Bronchial epithelial cell (primary cell): Measurements from ENCODE around the gene AP1S3. TPM values are rescaled to one million over a fixed set of nuclear protein-coding genes. Genes with fewer than 3 reads are reported as not detected.

Experiments
- DNase-seq: peaks from one replicate; pipeline ENCODE4 v3.0.0-alpha.2; 2010; ENCODE audit warnings: low read depth
- FAIRE-seq: peaks from 2 replicates; lab custom pipeline; 2011; peaks lifted over from hg19 to GRCh38; lab: Jason Lieb, UNC
- H3K27me3 ChIP-seq: 2 replicates; pipeline ENCODE4 v1.5.1; 2011; ENCODE audit warnings: low read length; ENCODE audit not compliant: control insufficient read depth, insufficient read depth
- H3K36me3 ChIP-seq: 2 replicates; pipeline ENCODE4 v1.5.1; 2011; ENCODE audit warnings: low read length; ENCODE audit not compliant: control insufficient read depth, insufficient read depth
- H3K4me3 ChIP-seq: 2 replicates; pipeline ENCODE4 v1.5.1; 2011; ENCODE audit warnings: mild to moderate bottlenecking, low read depth, low read length, control low read depth
- total RNA-seq: library from RNA; depleted of rRNA; stranded (reverse); fragments of >200 nt; gene quantifications from 2 replicates; pipeline ENCODE4 v1.2.1, GENCODE V29; 2014
- TF ChIP-seq, protein P1 (sequence below): IDR thresholded peaks from 2 replicates; pipeline ENCODE4 v1.5.1; 2011; ENCODE audit warnings: mild to moderate bottlenecking, moderate library complexity, low read length, control low read depth, inconsistent platforms; ENCODE audit not compliant: insufficient read depth, severe bottlenecking

AP1S3 gene
- total RNA-seq, 1 donor from 2014 or later: 59.5 TPM

DNA sequence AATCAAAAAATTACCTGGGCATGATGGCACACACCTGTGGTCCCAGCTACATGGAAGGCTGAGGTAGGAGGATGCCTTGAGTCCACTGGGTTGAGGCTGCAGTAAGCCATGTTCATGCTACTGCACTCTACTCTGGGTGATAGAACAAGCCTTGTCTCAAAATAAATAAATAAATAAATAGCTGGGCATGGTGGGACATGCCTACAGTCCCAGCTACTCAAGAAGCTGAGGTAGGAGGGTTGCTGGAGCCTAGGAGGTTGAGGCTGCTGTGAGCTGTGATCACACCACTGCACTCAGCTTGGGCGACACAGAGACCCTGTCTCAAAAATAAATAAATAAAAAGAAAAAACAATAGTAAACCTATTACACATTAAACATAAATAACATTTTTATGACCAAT, 3.0 kb downstream of the AP1S3 start:
- TF ChIP-seq, protein P1, sequence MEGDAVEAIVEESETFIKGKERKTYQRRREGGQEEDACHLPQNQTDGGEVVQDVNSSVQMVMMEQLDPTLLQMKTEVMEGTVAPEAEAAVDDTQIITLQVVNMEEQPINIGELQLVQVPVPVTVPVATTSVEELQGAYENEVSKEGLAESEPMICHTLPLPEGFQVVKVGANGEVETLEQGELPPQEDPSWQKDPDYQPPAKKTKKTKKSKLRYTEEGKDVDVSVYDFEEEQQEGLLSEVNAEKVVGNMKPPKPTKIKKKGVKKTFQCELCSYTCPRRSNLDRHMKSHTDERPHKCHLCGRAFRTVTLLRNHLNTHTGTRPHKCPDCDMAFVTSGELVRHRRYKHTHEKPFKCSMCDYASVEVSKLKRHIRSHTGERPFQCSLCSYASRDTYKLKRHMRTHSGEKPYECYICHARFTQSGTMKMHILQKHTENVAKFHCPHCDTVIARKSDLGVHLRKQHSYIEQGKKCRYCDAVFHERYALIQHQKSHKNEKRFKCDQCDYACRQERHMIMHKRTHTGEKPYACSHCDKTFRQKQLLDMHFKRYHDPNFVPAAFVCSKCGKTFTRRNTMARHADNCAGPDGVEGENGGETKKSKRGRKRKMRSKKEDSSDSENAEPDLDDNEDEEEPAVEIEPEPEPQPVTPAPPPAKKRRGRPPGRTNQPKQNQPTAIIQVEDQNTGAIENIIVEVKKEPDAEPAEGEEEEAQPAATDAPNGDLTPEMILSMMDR: no peak
- Histone ChIP-seq H3K4me3 (no peak overlapping the region), H3K36me3 (peaks cover 2% of the 10 kb centered on the region), H3K27me3 (no peaks in the 10 kb centered on the region)
- FAIRE-seq (no peak), DNase-seq (peak; percentile 62)

DNA sequence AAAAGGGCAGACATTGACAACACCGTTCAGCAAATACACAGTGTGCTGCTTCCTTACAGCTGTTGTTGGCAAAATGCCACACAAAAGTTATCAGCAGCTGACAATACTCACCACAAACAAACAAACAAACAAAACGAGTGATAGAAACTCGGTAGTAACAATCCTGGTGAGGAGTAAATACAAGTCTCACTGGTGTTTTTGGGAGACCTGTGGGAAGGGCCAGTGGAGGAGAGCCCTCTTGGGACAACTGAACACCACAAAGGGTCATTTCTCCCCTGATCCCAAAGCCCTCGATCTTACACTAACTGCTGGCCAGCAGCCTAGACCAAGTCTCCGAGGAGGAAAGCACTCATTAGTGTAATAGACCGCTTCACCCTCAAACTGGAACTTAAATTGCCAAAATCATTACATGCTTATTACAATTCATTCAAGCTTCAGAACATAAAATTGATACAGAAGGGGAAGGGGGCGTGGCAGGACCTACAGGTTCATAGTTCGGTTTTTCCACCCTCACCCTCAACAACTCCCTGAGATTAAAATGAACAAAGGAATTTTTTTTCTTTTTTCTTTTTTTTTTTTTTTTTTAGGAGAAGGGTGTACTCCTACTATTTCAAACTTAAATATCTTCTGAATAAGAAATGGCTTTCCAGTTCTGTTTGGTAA, 5.0 kb downstream of the AP1S3 start:
- H3K27me3 ChIP-seq: no peaks in the 10 kb centered on the region
- FAIRE-seq (no peak), DNase-seq (no peak)
- no peak overlapping the region for H3K4me3 ChIP-seq
- H3K36me3 ChIP-seq: peaks cover 2% of the 10 kb centered on the region
- TF ChIP-seq, protein P1: no peak

DNA sequence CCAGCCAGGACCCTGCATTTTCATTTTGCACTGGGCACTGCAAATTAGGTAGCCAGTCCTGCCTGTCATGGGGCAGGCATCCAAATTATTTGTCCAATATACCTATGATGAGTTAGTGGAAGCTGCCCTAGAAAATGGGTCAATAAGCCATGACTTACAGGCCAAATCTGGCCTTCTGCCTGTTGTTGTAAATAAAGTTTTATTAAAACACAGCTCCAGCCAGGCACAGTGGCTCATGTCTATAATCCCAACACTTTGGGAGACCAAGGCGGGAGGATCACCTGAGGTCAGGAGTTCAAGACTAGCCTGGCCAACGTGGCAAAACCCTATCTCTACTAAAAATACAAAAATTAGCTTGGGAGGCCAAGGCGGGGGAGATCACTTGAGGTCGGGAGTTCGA, 8.3 kb downstream of the AP1S3 start:
- DNase-seq: no peak
- no peak for FAIRE-seq
- Histone ChIP-seq H3K27me3 (no peaks in the 10 kb centered on the region), H3K36me3 (peaks cover 2% of the 10 kb centered on the region), H3K4me3 (no peak overlapping the region)
- TF ChIP-seq, protein P1: no peak

DNA sequence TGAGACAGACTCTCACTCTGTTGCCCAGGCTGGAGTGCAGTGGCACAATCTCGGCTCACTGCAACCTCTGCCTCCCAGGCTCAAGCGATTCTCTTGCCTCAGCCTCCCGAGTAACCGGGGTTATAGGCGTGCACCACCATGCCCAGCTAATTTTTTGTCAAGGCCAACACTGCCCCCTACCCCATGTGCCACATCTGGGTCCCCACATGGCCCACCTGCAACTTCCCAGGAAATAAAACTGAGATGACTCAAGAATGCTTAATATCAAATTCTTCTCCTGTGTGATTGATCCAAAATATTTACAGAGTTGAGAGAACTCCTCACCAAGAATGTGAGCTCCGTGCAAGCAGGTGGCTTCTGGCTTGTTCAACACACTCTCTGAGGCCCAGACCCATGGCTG, 9.1 kb downstream of the AP1S3 start:
- FAIRE-seq (no peak), DNase-seq (no peak)
- H3K36me3 ChIP-seq: peaks cover 2% of the 10 kb centered on the region
- TF ChIP-seq, protein P1: no peak
- H3K4me3 ChIP-seq: no peak overlapping the region
- no peaks in the 10 kb centered on the region for H3K27me3 ChIP-seq

DNA sequence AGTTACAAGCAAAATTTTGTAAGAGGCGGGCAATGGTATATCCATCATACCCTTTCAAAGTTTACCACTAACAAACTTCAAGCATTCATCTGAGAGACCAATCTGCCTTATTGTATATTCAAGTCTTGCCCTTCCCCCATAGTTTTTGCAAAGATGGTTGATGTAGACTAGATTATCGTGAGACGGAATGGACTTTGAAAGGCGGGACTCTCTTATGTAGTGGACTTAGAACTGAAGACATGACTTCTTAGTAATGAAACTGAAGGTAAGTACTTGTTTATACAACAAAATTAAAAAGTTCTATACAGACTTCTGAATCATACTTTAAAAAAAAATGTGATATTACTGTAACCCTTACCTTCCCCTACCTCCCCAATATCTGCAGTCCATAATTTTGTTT, 10.4 kb downstream of the AP1S3 start:
- TF ChIP-seq, protein P1: no peak
- H3K4me3 ChIP-seq: no peak overlapping the region
- no peak for DNase-seq
- no peak for FAIRE-seq
- H3K27me3 ChIP-seq: no peaks in the 10 kb centered on the region
- H3K36me3 ChIP-seq: peaks cover 1% of the 10 kb centered on the region

DNA sequence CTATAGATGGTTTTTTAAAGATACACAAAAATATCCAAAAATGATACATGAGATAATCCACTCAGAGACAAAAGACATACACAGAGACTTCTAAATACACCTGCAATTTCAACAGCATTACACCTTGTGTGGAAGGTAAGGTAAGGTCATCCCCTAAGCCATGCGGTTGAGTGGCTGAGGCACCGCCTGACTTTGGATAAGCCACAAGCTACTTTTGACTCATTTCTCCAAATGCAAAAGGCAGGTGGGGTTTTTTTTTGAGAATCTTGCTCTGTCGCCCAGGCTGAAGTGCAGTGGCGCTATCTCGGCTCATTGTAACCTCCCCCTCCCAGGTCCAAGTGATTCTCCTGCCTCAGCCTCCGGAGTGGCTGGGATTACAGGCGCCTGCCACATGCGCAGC, 13.1 kb downstream of the AP1S3 start:
- Histone ChIP-seq H3K4me3 (no peak overlapping the region), H3K27me3 (no peaks in the 10 kb centered on the region), H3K36me3 (no peaks in the 10 kb centered on the region)
- FAIRE-seq: no peak
- TF ChIP-seq, protein P1: no peak
- DNase-seq: no peak
